Activated T-cell treated with anti-CD3 and anti-CD28 coated beads, Interleukin-2, amount 50 U/mL, for 4 hours (primary cell): ENCODE measurements around the gene OR51T1. TPM values are rescaled to one million over a fixed set of nuclear protein-coding genes. Genes with fewer than 3 reads are reported as not detected.

Source experiments
- ATAC-seq, 2 donors: fragments of 200-7000 bp; cut with Tn5 transposase; one replicate each; pipeline ENCODE4 v1.10.0; 2021
- DNase-seq: peaks from one replicate; pipeline ENCODE4 v3.0.0-alpha.2; 2020
- H3K27me3 Mint-ChIP-seq: one replicate; pipeline ENCODE4 v1.8.0; 2021; ENCODE audit warnings: low read depth, mixed read lengths
- H3K36me3 Mint-ChIP-seq: one replicate; pipeline ENCODE4 v1.8.0; 2022; ENCODE audit warnings: mixed read lengths; ENCODE audit not compliant: insufficient read depth
- H3K4me1 Mint-ChIP-seq: one replicate; pipeline ENCODE4 v1.8.0; 2021; ENCODE audit warnings: low read depth, mixed read lengths
- H3K4me3 Mint-ChIP-seq: one replicate; pipeline ENCODE4 v1.8.0; 2021; ENCODE audit warnings: mild to moderate bottlenecking, moderate library complexity, mixed read lengths
- H3K9me3 Mint-ChIP-seq: one replicate; pipeline ENCODE4 v1.8.0; 2021; ENCODE audit warnings: mixed read lengths
- total RNA-seq, 3 donors: library from RNA; stranded (reverse); gene quantifications; one replicate each; pipeline ENCODE4 v1.2.1, GENCODE V29; 2021

OR51T1 gene
- total RNA-seq, 3 donors from 2014 or later = not detected

- no peak for ATAC-seq
- Mint-ChIP-seq H3K27me3 (peaks cover 2% of the 10 kb centered on the region), H3K4me3 (no peak overlapping the region), H3K36me3 (no peaks in the 10 kb centered on the region), H3K9me3 (peaks cover 8% of the 10 kb centered on the region), H3K4me1 (no peaks in the 10 kb centered on the region)
- no peak for DNase-seq
Observed at GRCh38 chr11:4891996-4892640, 10.4 kb downstream of the OR51T1 start.

DNA sequence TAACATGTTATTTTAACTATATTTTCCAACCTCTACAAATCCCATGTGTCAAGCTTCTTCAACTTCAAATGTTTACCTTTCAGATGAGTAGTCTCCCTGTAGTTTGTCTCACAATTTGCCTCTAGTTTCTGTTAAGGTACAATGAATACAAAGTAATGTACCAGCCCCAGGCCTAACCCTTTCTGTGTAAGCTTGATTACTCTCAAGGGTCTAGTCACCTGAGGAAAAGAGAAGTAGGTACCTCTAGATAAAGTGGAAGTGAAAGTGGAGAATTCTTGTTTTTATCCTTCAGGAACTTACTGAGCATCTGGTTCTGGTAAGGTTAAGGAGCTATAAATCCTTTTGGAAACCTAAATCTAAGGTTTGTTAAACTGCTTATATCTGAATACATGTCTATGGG is 21.8 kb downstream of the OR51T1 start, which contains the start of gene OR51A7:
Gene OR51A7, plus strand, starts transcription at position 300 of the 400 bp plus-strand sequence. CDS start 3,587 bp downstream, outside the sequence.
- H3K36me3 Mint-ChIP-seq = no peaks in the 10 kb centered on the region
- no peak for ATAC-seq
- H3K27me3 Mint-ChIP-seq = no peaks in the 10 kb centered on the region
- no peaks in the 10 kb centered on the region for H3K4me1 Mint-ChIP-seq
- DNase-seq = no peak
- H3K4me3 Mint-ChIP-seq = no peak within 1 kb of the TSS
- no peaks in the 10 kb centered on the region for H3K9me3 Mint-ChIP-seq

DNA sequence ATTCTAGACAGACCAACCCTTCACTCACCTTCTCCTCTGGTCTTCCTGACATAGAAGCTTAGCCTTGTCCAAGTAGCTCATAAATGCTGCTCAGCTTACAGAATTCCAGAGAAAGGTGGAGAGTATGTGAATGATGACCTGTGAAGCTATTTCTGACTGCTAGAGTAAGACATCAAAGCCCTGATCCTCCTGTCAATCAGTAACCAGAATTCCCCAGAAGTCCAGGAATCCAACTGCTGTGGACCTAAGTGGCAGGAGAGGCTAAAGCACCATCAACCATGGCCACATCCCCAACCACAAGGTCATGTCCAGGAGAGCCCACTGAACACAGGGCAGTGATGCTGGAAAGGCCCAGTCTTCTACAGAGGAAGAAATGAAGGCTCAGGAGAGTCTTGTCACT is 34.9 kb downstream of the OR51T1 start:
- H3K9me3 Mint-ChIP-seq = no peaks in the 10 kb centered on the region
- DNase-seq (no peak), ATAC-seq (no peak)
- no peaks in the 10 kb centered on the region for H3K27me3 Mint-ChIP-seq
- H3K4me1 Mint-ChIP-seq = no peaks in the 10 kb centered on the region
- no peaks in the 10 kb centered on the region for H3K36me3 Mint-ChIP-seq
- H3K4me3 Mint-ChIP-seq = no peak overlapping the region

DNA sequence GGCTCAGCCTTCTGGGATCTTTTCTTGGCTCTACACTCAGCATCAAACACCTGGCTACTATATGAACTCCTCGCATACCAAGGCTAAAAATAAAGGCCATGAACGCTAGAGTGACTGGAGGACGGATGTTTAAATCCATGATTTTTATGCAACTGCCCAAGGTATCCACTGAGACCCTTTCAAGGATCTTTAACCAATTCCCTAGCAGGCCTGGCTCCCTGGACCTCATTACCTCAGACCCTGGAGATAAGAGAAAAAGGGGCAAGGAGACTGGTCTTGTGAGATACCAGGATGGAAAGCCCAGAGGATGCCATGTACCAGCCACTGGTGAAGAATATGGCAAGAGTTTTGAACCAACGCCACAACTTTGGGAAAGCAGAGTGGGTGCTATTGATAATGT is 37.5 kb downstream of the OR51T1 start, which contains the start of gene OR51G2:
Gene OR51G2, minus strand, starts transcription at position 101 of the 400 bp plus-strand sequence. CDS start 3,687 bp downstream, outside the sequence.
- Mint-ChIP-seq H3K9me3 (no peaks in the 10 kb centered on the region), H3K27me3 (no peaks in the 10 kb centered on the region), H3K36me3 (no peaks in the 10 kb centered on the region), H3K4me1 (no peaks in the 10 kb centered on the region), H3K4me3 (no peak within 1 kb of the TSS)
- no peak for ATAC-seq
- DNase-seq = no peak

DNA sequence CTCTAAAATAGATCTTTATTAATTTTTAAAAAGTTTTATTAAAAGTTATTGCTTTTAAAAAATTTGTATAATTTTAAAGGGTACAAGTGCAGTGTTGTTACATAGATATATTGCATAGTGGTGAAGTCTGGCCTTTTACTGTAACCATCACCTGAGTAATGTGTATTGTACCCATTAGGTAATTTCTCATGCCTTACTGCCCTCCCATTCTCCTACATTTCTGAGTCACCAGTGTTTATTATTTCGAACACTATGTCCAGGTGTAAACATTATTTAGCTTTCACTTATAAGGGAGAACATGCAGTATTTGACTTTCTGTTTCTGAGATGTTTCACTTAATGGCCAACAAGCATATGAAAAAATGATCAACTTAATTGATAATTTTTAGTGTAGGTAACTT is 40.1 kb downstream of the OR51T1 start:
- Mint-ChIP-seq H3K4me3 (no peak overlapping the region), H3K4me1 (no peaks in the 10 kb centered on the region), H3K36me3 (no peaks in the 10 kb centered on the region), H3K9me3 (no peaks in the 10 kb centered on the region), H3K27me3 (no peaks in the 10 kb centered on the region)
- ATAC-seq (no peak), DNase-seq (no peak)

GRCh38 chr11:4922304-4922703 is 40.6 kb downstream of the OR51T1 start:
- DNase-seq (no peak), ATAC-seq (no peak)
- no peaks in the 10 kb centered on the region for H3K27me3 Mint-ChIP-seq
- no peaks in the 10 kb centered on the region for H3K4me1 Mint-ChIP-seq
- no peaks in the 10 kb centered on the region for H3K36me3 Mint-ChIP-seq
- H3K9me3 Mint-ChIP-seq = no peaks in the 10 kb centered on the region
- no peak overlapping the region for H3K4me3 Mint-ChIP-seq

- no peak for ATAC-seq
- Mint-ChIP-seq H3K4me3 (no peak within 1 kb of the TSS), H3K36me3 (no peaks in the 10 kb centered on the region), H3K4me1 (no peaks in the 10 kb centered on the region), H3K27me3 (no peaks in the 10 kb centered on the region), H3K9me3 (no peaks in the 10 kb centered on the region)
- DNase-seq = no peak
Observed at GRCh38 chr11:4924239-4924638, 42.5 kb downstream of the OR51T1 start, which contains the start of gene OR51G1. Gene OR51G1, minus strand, starts transcription at chr11:4924339. Its CDS starts 0 bp downstream, at chr11:4924339.

GRCh38 chr11:4926608-4927007 is 44.9 kb downstream of the OR51T1 start:
- no peaks in the 10 kb centered on the region for H3K36me3 Mint-ChIP-seq
- no peaks in the 10 kb centered on the region for H3K27me3 Mint-ChIP-seq
- H3K4me1 Mint-ChIP-seq = no peaks in the 10 kb centered on the region
- DNase-seq = no peak
- H3K9me3 Mint-ChIP-seq = no peaks in the 10 kb centered on the region
- no peak overlapping the region for H3K4me3 Mint-ChIP-seq
- no peak for ATAC-seq

Other genes with a start within 250 kb of the OR51T1 start
- not detected for gene OR51D1, start 244.4 kb upstream of the OR51T1 start, total RNA-seq
- gene OR51E1, start 237.9 kb upstream of the OR51T1 start, total RNA-seq = not detected
- gene OR51E2, start 184.0 kb upstream of the OR51T1 start, total RNA-seq = not detected
- gene MMP26, start 177.1 kb upstream of the OR51T1 start, total RNA-seq = not detected
- gene OR51F1, start 112.0 kb upstream of the OR51T1 start, total RNA-seq = not detected
- not detected for gene OR52R1, start 77.5 kb upstream of the OR51T1 start, total RNA-seq
- gene OR51F2, start 60.6 kb upstream of the OR51T1 start, total RNA-seq = not detected
- gene OR51S1, start 32.7 kb upstream of the OR51T1 start, total RNA-seq = not detected
- gene OR51A7, start 21.9 kb downstream of the OR51T1 start, total RNA-seq = not detected
- not detected for gene OR51G2, start 37.5 kb downstream of the OR51T1 start, total RNA-seq
- gene OR51G1, start 42.4 kb downstream of the OR51T1 start, total RNA-seq = not detected
- gene OR51A4, start 65.7 kb downstream of the OR51T1 start, total RNA-seq = not detected
- not detected for gene OR51A2, start 73.8 kb downstream of the OR51T1 start, total RNA-seq
- gene OR51L1, start 113.0 kb downstream of the OR51T1 start, total RNA-seq = not detected
- not detected for gene OR52J3, start 164.6 kb downstream of the OR51T1 start, total RNA-seq
- gene OR52E2, start 177.7 kb downstream of the OR51T1 start, total RNA-seq = not detected
- gene OR52E1, start 187.7 kb downstream of the OR51T1 start, total RNA-seq = not detected